Skin epidermis (tissue), 12 donors: ENCODE results near the gene DNAJB1.
"Not testable (repeated sequence)": the region's sequence is repeated elsewhere in the genome, so short reads cannot be mapped to it uniquely, and the experiment has no call there.

ENCODE experiments used
- H3K27ac ChIP-seq, 21 experiments: fragments of 200-600 bp; sonication (generic) in 11 of 21; one replicate each; pipeline ENCODE4 v1.5.0; 2020; ENCODE audit warnings: mild to moderate bottlenecking in 3 of 21, inconsistent platforms in 2 of 21, moderate library complexity in 2 of 21
- H3K4me3 ChIP-seq, 7 experiments: fragments of 200-600 bp; sonication (generic) in 2 of 7; one replicate each; pipeline ENCODE4 v1.5.0; 2020; ENCODE audit warnings: inconsistent platforms in 2 of 7, mild to moderate bottlenecking in 2 of 7, moderate library complexity in 1 of 7

The DNAJB1 gene

GRCh38 chr19:14504575-14504974 lies 13.6 kb downstream of the DNAJB1 start:
- peak overlapping the region in 3 of 21 experiments; percentile 64 to 79 (median 76) for H3K27ac ChIP-seq
- not testable (repeated sequence) for H3K4me3 ChIP-seq

- Histone ChIP-seq H3K4me3 (no peak overlapping the region), H3K27ac (no peak overlapping the region)
Observed at GRCh38 chr19:14503285-14503684, 14.9 kb downstream of the DNAJB1 start.

- Histone ChIP-seq H3K4me3 (no peak overlapping the region), H3K27ac (no peak overlapping the region)
Observed at GRCh38 chr19:14502334-14503092, 15.7 kb downstream of the DNAJB1 start.

GRCh38 chr19:14497228-14497921 lies 20.8 kb downstream of the DNAJB1 start:
- Histone ChIP-seq H3K27ac (peak overlapping the region in 14 of 21 experiments; percentile 14 to 95 (median 88)), H3K4me3 (no peak overlapping the region)

GRCh38 chr19:14496834-14497227 lies 21.4 kb downstream of the DNAJB1 start:
- Histone ChIP-seq H3K27ac (peak overlapping the region in 18 of 21 experiments; percentile 5 to 95 (median 89)), H3K4me3 (peak overlapping the region in 3 of 7 experiments; percentile 75 to 95 (median 89))

- Histone ChIP-seq H3K4me3 (peak within 1 kb of the TSS; percentile 75 to 95 (median 89)), H3K27ac (peak within 1 kb of the TSS; percentile 68 to 95 (median 89))
Observed at GRCh38 chr19:14496029-14496833, 22.0 kb downstream of the DNAJB1 start, which contains the start of gene GIPC1. TSS of gene GIPC1 (minus strand) at chr19:14496127. CDS start at chr19:14482976, 13,151 bp downstream.

GRCh38 chr19:14495672-14496028 lies 22.5 kb downstream of the DNAJB1 start:
- Histone ChIP-seq H3K4me3 (peak overlapping the region; percentile 75 to 95 (median 89)), H3K27ac (peak overlapping the region; percentile 68 to 95 (median 89))

GRCh38 chr19:14494910-14495671 lies 23.1 kb downstream of the DNAJB1 start:
- H3K27ac ChIP-seq, result peak overlapping the region; percentile 68 to 95 (median 89)
- peak overlapping the region; percentile 75 to 95 (median 89) for H3K4me3 ChIP-seq

GRCh38 chr19:14494411-14494810 lies 23.8 kb downstream of the DNAJB1 start:
- H3K4me3 ChIP-seq, result peak overlapping the region; percentile 75 to 95 (median 89)
- H3K27ac ChIP-seq, result peak overlapping the region in 19 of 21 experiments; percentile 68 to 95 (median 89)

- no peak overlapping the region for H3K27ac ChIP-seq
- no peak overlapping the region for H3K4me3 ChIP-seq
Observed at GRCh38 chr19:14492756-14493337, 25.4 kb downstream of the DNAJB1 start.

- no peak overlapping the region for H3K4me3 ChIP-seq
- no peak overlapping the region for H3K27ac ChIP-seq
Observed at GRCh38 chr19:14487370-14488125, 30.6 kb downstream of the DNAJB1 start.

GRCh38 chr19:14482172-14482941 lies 35.8 kb downstream of the DNAJB1 start:
- Histone ChIP-seq H3K4me3 (no peak overlapping the region), H3K27ac (no peak overlapping the region)

GRCh38 chr19:14480700-14481079 lies 37.5 kb downstream of the DNAJB1 start:
- no peak overlapping the region for H3K4me3 ChIP-seq

GRCh38 chr19:14479975-14480699 lies 38.1 kb downstream of the DNAJB1 start:
- no peak overlapping the region for H3K4me3 ChIP-seq
- H3K27ac ChIP-seq, result no peak overlapping the region

More at GRCh38 chr19:14480700-14481079, 37.5 kb downstream of the DNAJB1 start:
- H3K27ac ChIP-seq, result no peak overlapping the region

- H3K27ac ChIP-seq, result no peak overlapping the region
- no peak overlapping the region for H3K4me3 ChIP-seq
Observed at GRCh38 chr19:14479309-14479974, 38.8 kb downstream of the DNAJB1 start.

- H3K27ac ChIP-seq, result no peak overlapping the region
Observed at GRCh38 chr19:14478113-14478545, 40.1 kb downstream of the DNAJB1 start.

More at GRCh38 chr19:14478113-14478545, 40.1 kb downstream of the DNAJB1 start:
- H3K4me3 ChIP-seq, result no peak overlapping the region
